Endothelial cell of umbilical vein (primary cell): ENCODE results near the gene LDLRAD4.

Experiments
- CTCF ChIP-seq, 2 donors: IDR thresholded peaks; 1 replicate in 1 of 2; 2 replicates in 1 of 2; pipeline ENCODE4 v1.5.1; 2011; ENCODE audit warnings: low read length in 2 of 2, mild to moderate bottlenecking in 2 of 2, moderate library complexity in 2 of 2, control low read depth in 1 of 2, inconsistent platforms in 1 of 2, low read depth in 1 of 2; ENCODE audit not compliant: insufficient read depth in 1 of 2; ENCODE audit errors: extremely low read depth in 1 of 2
- EZH2 ChIP-seq: IDR thresholded peaks from 2 replicates; pipeline ENCODE4 v1.6.1; 2012; ENCODE audit warnings: borderline replicate concordance, low read depth, mild to moderate bottlenecking, moderate library complexity, low read length, inconsistent platforms; ENCODE audit not compliant: severe bottlenecking
- FOS ChIP-seq: IDR thresholded peaks from 2 replicates; pipeline ENCODE4 v1.6.1; 2011; ENCODE audit warnings: mild to moderate bottlenecking, low read length, moderate library complexity, borderline replicate concordance; ENCODE audit not compliant: insufficient read depth
- GATA2 ChIP-seq: IDR thresholded peaks from 2 replicates; pipeline ENCODE4 v1.7.0; 2011; ENCODE audit warnings: low read depth, mild to moderate bottlenecking, moderate library complexity, mixed read lengths, low read length; ENCODE audit not compliant: insufficient read length, insufficient read depth
- POLR2A ChIP-seq: IDR thresholded peaks from 2 replicates; pipeline ENCODE4 v1.6.1; 2012; ENCODE audit warnings: low read depth, mild to moderate bottlenecking, control low read depth, low read length
- POLR2AphosphoS5 ChIP-seq: IDR thresholded peaks from 2 replicates; pipeline ENCODE4 v1.6.1; 2012; ENCODE audit warnings: low read depth, mild to moderate bottlenecking, control low read depth, low read length, moderate library complexity; ENCODE audit not compliant: insufficient read depth

DNA sequence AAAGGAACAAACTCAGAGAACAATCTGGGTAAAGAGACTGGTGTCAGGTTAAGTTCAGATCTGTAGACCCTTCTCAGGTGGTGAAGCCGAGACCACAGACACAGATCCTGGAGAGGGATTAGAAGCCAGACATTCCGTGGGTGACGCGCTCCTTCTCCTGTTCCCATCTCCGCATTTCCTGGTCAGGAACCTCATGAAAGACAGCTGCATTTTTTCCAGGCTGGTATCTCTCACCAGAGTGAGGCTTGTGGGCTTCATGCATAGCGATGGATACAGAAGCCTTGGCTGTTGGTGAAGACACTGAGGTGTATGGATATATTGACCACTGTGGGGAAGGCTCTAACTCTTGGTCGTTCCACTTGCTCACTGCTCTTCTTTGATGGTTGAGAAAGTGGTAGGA, 355.2 kb downstream of the LDLRAD4 start:
- TF ChIP-seq CTCF (IDR thresholded peaks at IDR 0.05; ENCODE audit: extremely low read depth in 1 of 2, insufficient read depth in 1 of 2, low read depth in 1 of 2, low read length in 2 of 2) (no peak), EZH2 (no peak), POLR2A (no peak), FOS (no peak), GATA2 (no peak), POLR2AphosphoS5 (no peak)
